GM19397 (cell line): Measurements from ENCODE around the gene SHISA6.

Source experiments
- ATAC-seq: cut with Tn5 transposase; IDR thresholded peaks from one replicate; pipeline ENCODE4 v1.9.1; 2021; ENCODE audit warnings: mild to moderate bottlenecking, moderate library complexity; ENCODE audit not compliant: unreplicated experiment

The SHISA6 gene

DNA sequence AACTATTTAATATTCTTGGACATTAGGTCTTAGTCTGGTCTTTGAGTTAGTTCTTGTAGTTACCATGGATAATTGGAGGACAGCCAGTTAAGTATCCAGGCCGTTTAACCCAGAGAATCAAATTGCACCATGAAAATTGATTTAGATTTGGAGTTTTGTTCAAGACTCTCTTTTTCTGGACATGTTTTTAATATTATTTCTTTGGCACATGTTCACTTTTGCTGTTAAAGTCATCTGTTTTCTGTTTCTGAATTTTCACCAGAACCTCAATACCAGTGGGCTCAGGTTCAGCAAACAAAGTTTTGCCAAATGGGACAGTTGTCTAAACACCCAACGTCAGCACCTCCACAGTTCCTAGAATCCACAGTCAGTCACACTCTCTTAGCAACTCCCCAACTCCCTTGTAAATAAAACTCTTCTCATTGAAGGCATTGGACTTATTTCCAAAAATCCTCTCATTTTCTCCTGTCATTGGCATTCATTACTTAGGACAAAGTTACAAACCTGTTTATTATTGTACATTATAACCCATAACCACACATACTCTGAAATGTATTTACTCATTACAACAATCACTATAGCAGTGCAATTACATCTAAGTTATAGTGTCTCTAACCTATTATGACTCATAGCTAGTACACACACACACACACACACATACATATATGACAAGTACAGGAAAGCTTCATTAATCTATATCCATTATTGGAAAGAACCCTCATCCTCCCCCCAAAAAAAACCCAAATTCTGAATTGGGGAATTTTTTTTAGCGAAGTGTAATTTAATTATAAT lies 323.8 kb downstream of the SHISA6 start:
- ATAC-seq = no peak

DNA sequence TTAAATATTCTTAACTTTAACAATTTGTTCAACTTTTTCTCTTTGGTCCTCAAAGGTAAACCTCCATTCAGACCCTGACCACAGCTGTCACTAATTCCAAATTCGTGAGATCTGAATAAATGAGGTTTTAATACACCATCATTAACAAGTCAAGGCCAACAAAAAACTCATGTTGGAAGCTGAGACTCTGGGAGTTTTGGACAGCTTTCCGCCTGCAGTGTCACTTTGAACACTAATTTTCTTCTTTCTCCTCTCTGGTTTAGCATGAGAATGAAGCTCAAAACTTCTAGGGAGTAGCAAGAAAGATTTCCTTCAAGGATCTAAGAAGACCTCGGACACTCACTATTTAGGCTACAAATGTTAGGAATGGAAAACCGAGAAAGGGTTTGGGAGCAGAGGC lies 324.6 kb downstream of the SHISA6 start:
- ATAC-seq = no peak

GRCh38 chr17:11578998-11579397 lies 338.0 kb downstream of the SHISA6 start:
- ATAC-seq = no peak

DNA sequence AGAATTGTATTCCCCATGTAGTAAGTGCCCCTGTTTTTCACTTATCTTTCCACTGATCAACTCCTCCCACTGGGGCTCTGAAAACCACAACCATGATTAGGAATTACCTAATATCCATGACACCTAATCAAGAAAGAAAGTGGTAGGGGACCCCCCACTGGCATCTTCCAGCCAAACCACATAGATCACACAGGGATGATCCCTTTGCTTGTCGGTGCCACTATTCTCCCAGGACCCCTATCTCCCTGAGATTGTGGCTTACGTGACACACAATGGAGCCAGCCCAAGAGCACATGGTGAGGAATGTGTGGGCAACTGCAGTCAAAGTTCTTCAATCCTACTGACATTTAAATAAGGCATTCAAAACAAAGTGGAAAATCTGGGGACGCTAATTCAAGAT lies 339.7 kb downstream of the SHISA6 start:
- ATAC-seq = no peak

GRCh38 chr17:11582217-11582616 lies 341.2 kb downstream of the SHISA6 start:
- no peak for ATAC-seq

DNA sequence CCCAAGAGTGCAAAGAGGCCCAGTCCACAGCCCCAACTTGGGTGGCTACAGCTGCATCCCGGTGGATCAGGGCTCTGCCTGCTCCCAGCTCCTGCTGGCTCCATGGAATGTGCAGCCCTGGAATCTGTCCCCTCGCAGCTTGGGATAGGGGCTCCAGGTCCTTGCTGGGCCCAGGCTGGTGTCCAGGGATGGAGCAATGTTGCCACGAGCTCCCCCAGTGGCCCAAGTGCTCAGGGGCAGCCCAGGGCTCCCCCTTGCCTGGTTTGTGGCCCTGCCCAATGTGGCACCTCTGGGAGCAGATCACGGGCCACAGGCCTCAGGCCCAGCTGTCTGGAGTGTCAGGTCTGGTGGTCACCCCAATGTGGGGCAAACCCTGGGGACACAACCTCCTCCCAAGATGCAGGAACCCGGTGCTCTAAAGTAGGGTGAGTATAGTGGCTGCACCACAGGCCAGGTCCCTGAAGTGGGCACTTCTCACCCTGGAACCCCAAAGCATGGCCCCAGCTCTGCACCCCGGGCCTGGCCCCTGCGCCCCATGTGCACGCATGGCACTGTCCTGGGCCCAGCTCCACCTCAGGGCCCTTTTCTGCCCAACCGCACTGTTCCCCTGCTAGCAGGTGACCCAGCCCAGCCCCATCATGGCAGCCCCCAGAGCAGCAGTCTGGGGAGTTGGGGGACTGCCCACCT lies 342.4 kb downstream of the SHISA6 start:
- ATAC-seq = no peak

DNA sequence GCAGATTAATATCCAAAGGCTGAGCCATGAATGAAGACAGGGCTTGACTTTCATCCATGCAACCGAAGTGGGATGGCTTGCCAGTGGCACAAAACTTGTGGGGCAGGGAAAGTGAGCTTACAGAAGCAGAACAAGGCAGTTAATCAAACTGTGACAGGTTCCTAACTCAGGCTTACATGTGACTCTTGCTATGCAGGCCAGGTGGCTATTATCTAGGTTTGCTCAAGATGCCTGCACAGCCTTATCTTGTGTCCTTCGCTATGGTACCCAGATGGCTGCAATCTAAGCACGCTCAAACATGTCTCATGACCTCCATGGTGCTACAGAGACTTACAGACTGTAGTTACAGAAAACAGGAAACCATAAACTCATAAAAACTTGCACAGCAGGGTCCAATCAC lies 348.7 kb downstream of the SHISA6 start:
- no peak for ATAC-seq

GRCh38 chr17:11598274-11599221 lies 357.5 kb downstream of the SHISA6 start, which contains the start of gene DNAH9:
Gene DNAH9 (plus strand): TSS chr17:11598470. CDS start chr17:11598499, 29 bp downstream.
- no peak for ATAC-seq

- ATAC-seq = no peak
Measured at GRCh38 chr17:11601661-11602060, 360.6 kb downstream of the SHISA6 start.

GRCh38 chr17:11608396-11608795 lies 367.4 kb downstream of the SHISA6 start:
- ATAC-seq = no peak

GRCh38 chr17:11610999-11611566 lies 370.1 kb downstream of the SHISA6 start:
- no peak for ATAC-seq

DNA sequence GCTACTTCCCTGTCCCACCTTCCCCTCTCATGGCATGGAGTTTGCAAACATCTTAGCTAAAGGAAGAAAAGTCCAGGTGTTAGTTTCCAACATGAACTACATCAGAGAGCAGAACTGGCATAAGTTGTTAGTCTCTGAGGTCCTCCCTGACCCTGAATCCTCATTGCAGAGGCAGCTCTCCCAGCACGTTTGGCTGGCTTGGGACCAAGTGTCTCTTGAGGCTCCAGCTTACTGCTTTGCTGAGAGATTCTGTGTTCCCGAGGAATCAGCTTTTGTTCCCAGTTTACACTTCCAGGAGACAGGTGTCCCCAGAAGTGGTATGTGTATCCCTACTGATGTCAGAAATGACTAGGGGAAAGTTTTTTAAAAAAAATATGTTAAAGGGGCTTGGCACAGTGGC lies 371.9 kb downstream of the SHISA6 start:
- ATAC-seq = no peak
